GM19239 (cell line): ENCODE data around the gene CIP2A.

Source experiments
- DNase-seq: peaks from one replicate; pipeline ENCODE4 v3.0.0; 2011; ENCODE audit warnings: low spot score; ENCODE audit not compliant: insufficient read length
- FAIRE-seq: peaks from 2 replicates; lab custom pipeline; 2011; peaks lifted over from hg19 to GRCh38; lab: Jason Lieb, UNC

Gene CIP2A

DNA sequence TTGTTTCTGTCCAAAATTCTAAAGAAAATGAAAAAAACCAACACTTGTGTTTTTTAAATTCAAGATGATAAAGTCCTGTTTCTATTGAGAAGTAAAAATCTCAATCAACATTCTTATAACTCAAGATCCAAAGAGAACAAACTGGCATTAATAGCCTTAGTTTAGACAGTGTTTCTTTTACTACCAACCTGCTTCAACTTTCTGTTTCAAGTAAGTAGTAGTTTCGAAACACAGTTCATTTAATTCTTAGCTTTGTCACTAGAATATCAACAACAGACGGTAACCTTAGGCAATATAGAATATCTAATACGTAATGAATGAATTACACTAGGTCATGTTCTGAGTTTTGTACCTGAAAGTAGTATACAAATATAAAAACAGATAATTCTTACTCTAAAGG, 23.7 kb downstream of the CIP2A start:
- DNase-seq: no peak
- peak; percentile 21 for FAIRE-seq

DNA sequence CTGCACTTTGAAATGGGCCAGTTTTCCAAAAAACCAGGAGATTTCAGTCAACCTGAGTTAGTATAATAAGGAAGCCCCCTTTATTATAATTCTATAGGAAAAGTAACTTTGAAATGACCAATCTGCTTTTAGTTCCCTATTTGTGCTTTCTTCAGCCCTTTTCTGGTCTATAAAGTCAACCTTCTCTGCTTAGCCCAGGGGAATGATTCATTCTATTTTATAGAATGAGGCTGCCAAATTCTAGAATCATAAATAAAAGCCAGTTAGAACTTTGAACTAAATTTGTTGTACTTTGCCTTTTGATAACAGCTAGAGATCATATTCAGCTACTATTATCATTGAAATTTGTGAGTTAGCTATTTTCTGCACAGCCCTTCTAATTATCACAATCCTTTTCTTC, 24.7 kb downstream of the CIP2A start:
- DNase-seq (no peak), FAIRE-seq (no peak)

DNA sequence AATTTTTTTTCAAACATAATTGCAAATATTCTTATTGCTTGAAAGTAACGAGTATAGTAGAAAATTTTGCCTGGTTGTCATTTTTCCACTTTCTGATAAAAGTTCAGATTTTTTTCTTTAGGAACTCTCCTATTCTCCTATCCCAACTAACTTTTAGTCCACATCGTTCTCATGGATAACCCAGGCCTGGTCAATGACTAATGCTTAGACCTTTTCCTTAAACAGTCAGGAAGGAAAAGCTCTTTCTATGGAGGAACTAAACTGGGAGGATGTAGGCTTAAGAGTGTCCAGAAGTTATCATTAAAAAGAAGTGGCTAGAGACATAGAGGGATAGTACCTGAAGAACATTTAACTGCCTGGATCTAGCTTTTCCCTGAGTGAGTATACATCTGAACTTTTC, 26.7 kb downstream of the CIP2A start:
- no peak for DNase-seq
- FAIRE-seq: no peak

GRCh38 chr3:108555966-108556581, 33.2 kb downstream of the CIP2A start:
- DNase-seq (no peak), FAIRE-seq (peak; percentile 54)

GRCh38 chr3:108554913-108555571, 34.2 kb downstream of the CIP2A start:
- FAIRE-seq (no peak), DNase-seq (no peak)

GRCh38 chr3:108554229-108554628, 35.0 kb downstream of the CIP2A start:
- no peak for FAIRE-seq
- DNase-seq: no peak

GRCh38 chr3:108552267-108553159, 36.7 kb downstream of the CIP2A start:
- DNase-seq (no peak), FAIRE-seq (peak; percentile 78)

DNA sequence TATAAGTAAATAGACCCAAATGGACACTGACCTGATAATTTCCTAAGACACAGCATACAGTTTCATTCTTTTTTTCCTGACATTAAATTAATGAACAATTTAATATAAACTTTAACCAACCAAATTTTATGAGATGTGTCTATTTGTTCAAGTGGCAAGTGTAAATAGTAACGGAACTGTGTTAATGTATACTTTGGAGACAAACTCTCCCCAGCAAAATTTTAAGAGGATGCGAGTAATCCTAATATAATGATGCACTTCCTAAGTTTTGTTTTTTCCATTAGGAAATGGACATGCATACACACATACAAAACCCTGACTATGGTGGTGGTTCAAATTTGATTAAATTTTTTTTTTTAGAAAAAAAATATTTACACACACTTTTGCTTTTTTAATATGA, 40.4 kb downstream of the CIP2A start:
- DNase-seq: no peak
- no peak for FAIRE-seq

- FAIRE-seq: no peak
- no peak for DNase-seq
These were observed 40.9 kb downstream of the CIP2A start for GRCh38 chr3:108548304-108548703.

DNA sequence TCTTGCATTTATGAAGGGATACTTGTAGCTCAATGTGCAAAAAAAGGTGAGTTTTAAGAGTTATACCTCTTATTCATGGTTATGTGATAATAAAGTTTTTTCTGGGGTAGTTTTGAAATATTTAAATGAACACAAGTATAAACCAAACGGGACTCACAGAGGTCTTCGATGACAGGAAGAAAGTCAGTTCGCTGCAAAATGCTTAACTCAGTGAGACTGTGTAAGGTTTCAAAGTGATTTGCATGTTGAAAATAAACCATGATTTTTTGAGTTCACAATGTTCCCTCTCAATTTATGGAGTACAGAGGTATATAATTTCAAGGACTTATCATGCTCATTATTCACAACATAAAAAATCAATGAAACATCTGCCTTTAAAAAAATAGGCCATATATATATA, 42.5 kb downstream of the CIP2A start:
- FAIRE-seq: no peak
- DNase-seq: no peak

GRCh38 chr3:108546247-108546646, 43.0 kb downstream of the CIP2A start:
- DNase-seq: no peak
- FAIRE-seq: peak; percentile 68

DNA sequence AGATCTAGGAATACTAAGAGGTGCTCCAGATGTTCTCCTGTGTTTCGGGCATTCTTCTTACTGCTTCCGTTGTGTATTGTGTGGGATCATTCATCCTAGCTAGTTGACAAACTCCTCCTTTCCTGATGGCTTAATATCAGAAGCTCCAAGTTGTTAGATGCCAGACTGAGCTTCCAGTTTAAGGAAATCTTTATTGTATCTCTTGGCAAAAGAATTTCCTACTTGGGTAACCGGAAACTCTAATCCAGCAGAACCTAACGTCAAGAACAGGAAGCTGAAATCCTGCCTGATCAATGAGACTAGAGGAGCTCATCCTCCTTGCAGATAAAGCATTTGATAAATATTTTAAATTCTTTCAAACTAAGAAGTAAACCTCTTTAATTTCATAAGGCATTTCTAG, 51.2 kb downstream of the CIP2A start:
- FAIRE-seq: no peak
- DNase-seq: no peak

GRCh38 chr3:108528459-108529252, 60.6 kb downstream of the CIP2A start:
- FAIRE-seq: peak; percentile 23
- DNase-seq: peak; percentile 9

DNA sequence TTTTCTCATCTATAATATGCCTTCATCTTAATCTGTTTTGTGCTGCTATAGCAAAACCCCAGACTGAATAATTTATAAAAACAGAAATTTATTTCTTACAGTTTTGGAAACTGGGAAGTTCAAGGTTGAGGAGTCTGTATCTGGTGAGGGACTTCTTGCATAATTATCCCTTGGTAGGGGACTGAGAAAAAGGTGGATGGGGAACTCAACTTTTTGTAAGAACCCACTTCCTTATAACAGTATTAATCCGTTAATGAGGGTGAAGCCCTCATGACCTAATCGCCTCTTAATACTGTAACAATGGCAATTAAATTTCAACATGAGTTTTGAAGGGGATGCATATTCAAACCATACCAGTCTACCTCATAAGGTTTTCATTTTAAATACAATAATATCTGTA, 61.4 kb downstream of the CIP2A start:
- no peak for FAIRE-seq
- DNase-seq: no peak

DNA sequence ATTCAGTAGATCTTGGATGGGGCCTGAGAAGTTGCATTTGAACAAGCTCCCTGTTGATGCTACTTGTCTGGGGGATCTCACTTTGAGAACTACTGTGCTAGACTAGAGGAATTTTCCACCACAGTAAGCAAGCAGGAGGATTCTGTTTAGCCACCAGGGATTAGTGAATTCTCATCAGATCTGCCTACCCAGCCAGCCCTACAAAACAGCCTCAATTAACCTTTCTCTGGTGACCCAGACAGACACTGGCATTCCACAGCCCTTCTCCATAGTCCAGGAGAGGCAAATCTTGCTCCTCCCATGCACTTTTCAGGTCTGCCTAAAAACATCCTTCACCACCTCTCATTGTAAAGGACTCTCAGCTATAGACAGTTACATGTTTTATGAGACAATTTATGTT, 62.1 kb downstream of the CIP2A start:
- FAIRE-seq: no peak

GRCh38 chr3:108525971-108526370, 63.3 kb downstream of the CIP2A start:
- DNase-seq: no peak

More for the DNA sequence above, 62.1 kb downstream of the CIP2A start:
- no peak for DNase-seq

GRCh38 chr3:108525256-108525655, 64.0 kb downstream of the CIP2A start:
- FAIRE-seq: no peak
- no peak for DNase-seq

More at GRCh38 chr3:108525971-108526370, 63.3 kb downstream of the CIP2A start:
- FAIRE-seq: no peak

DNA sequence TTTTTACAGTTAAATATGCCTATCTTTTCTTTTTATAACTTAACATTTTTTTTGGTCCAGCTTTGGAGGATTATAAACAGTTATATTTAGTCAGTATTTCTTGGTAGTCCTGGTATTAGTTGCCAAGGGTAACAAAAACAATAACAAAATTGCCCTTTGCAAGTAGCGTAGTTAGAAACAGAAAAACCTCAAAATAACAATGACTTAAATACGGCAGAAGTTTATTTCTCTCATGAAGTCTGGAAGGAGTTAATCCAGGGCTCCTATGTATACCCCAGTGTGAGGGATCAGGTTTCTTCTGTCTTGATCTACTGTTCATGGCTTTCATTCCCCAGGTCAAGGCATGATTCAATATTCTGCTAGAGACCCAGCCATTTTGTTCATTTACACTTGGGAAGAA, 64.7 kb downstream of the CIP2A start:
- no peak for FAIRE-seq
- no peak for DNase-seq

DNA sequence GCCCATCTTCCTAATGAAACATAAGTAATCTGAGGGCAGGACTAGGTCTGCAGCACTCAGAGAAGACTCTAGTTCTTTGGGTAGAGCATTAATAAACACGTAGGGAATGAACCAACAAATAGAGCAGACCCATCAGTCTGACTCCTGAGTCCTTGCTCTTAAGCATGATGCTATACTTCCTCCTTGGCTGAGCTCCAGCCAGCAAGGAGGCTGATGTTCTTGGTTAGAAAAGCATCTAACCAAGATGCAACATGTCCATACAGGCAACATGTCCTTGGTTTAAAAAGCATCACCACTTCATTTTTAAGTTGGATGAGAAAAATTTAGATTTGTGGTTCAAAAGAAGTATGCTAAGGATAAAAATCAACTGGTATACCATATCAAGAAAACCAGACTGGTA, 70.3 kb downstream of the CIP2A start:
- no peak for DNase-seq

GRCh38 chr3:108516881-108517280, 72.4 kb downstream of the CIP2A start:
- no peak for FAIRE-seq
- DNase-seq: no peak

More for the DNA sequence above, 70.3 kb downstream of the CIP2A start:
- FAIRE-seq: no peak
